ENCODE measurements around the gene AGPS. TPM values are rescaled to one million over a fixed set of nuclear protein-coding genes. Genes with fewer than 3 reads are reported as not detected.
A peak's percentile ranks its signal among the peaks of the same experiment; 100 is the strongest.

AGPS gene
- 45.0 and 62.1 TPM in 2 replicates for polyA plus RNA-seq (2011; rRNA removed)
- polyA plus RNA-seq (2012; cell fraction: cytosol; rRNA removed), result 20.8 and 27.9 TPM in 2 replicates
- 15.6 and 16.1 TPM in 2 replicates for polyA plus RNA-seq (2012; cell fraction: nucleus; rRNA removed)
- 47.6 to 54.7 TPM (median 49.8 TPM) in 3 replicates for polyA plus RNA-seq (2017; fragmentation: RNase III; extraction: RNeasy Plus Mini Kit Qiagen cat#74134 plus additional on column Dnase treatment)
- 15.2 and 17.6 TPM in 2 replicates for polyA minus RNA-seq (2011; rRNA and poly(A)+ RNA removed)

DNA sequence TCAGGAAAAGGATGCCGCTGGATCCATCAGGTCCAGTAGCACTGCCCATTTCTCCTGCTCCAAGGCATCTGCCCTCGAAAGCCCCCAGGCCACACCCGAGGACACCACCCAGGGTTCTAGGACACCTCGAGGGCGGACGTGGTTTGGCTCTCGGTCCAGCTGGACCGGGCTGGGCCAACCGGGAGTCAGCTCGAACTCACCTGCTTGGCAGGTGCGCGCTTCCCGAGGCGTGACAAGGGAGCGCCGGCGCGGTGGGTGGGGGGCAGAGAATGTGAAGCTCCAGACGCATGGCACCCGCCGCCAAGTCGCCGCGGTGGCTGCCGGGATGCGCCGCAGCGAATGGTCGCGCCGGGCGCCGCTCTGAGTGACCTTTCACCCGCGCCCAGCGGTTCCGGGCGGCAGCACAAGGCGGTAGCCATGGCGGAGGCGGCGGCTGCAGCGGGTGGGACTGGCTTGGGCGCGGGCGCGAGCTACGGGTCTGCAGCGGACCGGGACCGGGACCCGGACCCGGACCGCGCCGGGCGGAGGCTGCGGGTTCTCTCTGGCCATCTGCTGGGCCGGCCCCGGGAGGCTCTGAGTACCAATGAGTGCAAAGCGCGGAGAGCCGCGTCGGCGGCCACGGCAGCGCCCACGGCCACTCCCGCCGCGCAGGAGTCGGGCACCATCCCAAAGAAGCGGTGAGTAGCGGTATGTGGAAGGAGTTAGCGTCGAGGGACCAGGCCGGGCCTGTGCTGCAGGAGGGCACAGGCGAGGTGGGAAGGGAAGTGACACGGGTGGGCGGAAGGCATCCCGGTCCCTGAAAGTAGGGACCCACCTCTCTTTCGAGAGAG is at the start of gene AGPS:
AGPS (plus strand) TSS at position 401 of the 830 bp plus-strand sequence; CDS start at position 418, 17 bp downstream.
- DNase-seq (ENCODE audit: low read depth in 1 of 2, low spot score in 1 of 2) (peak; percentile 59 to 80), FAIRE-seq (no peak), ATAC-seq (peak; percentile 91 to 94)
- ChIA-PET POLR2A (interaction anchor here (0.7 to 1.5 kb wide), 4 partner anchors 12 to 247 kb away, joined by 4 to 9 read pairs (median 8); partner anchors contain the start of gene NFE2L2), CTCF (interaction anchor here (0.6 to 2.1 kb wide), 11 partner anchors 9 to 176 kb away, joined by 3 to 11 read pairs (median 4); partner anchors contain the start of gene NFE2L2)
- peak within 1 kb of the TSS; percentile 79 for H3K4me3 ChIP-seq
- H3K4me2 ChIP-seq, result peak within 1 kb of the TSS; percentile 85
- 1% methylated on average over 37 of the region's 83 CpGs for WGBS (ENCODE audit: missing lambda C conversion rate)
- H3K27ac ChIP-seq, result peak within 1 kb of the TSS; percentile 94 to 96
- no peaks in the 10 kb centered on the region for H3K9me3 ChIP-seq
- peaks cover 54% of the 10 kb centered on the region for H3K4me1 ChIP-seq
- TF ChIP-seq, protein P1, sequence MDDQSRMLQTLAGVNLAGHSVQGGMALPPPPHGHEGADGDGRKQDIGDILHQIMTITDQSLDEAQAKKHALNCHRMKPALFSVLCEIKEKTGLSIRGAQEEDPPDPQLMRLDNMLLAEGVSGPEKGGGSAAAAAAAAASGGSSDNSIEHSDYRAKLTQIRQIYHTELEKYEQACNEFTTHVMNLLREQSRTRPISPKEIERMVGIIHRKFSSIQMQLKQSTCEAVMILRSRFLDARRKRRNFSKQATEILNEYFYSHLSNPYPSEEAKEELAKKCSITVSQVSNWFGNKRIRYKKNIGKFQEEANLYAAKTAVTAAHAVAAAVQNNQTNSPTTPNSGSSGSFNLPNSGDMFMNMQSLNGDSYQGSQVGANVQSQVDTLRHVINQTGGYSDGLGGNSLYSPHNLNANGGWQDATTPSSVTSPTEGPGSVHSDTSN (IDR thresholded peaks at IDR 0.05), result no peak
- TF ChIP-seq EHMT2 (IDR thresholded peaks at IDR 0.05; ENCODE audit: low read depth) (no peak), MAFK (IDR thresholded peaks at IDR 0.05; ENCODE audit: partially characterized antibody) (no peak), RCOR1 (IDR thresholded peaks at IDR 0.05; ENCODE audit: low read depth, low read length) (no peak), JUNB (IDR thresholded peaks at IDR 0.05) (no peak), CBX2 (IDR thresholded peaks at IDR 0.05; ENCODE audit: borderline replicate concordance, low read depth) (no peak), RNF2 (IDR thresholded peaks at IDR 0.05; ENCODE audit: borderline replicate concordance, low read depth) (peak; percentile 65; the same call in 1 of the 2 replicates), TP53 (CRISPR knock-in tag; IDR thresholded peaks at IDR 0.05) (peak; percentile 75; the same call in 1 of the 2 replicates), EHF (CRISPR knock-in tag; IDR thresholded peaks at IDR 0.05) (peak; percentile 73; the same call in 1 of the 2 replicates), RAD21 (conservative IDR thresholded peaks at IDR 0.05 in 1 of 2, IDR thresholded peaks at IDR 0.05 in 1 of 2) (no peak), RFX5 (IDR thresholded peaks at IDR 0.05) (no peak), ZFP36 (IDR thresholded peaks at IDR 0.05; ENCODE audit: borderline replicate concordance, partially characterized antibody) (no peak), GATA3 (IDR thresholded peaks at IDR 0.05; ENCODE audit: borderline replicate concordance) (peak; percentile 26; the same call in 1 of the 2 replicates), ZNF302 (CRISPR knock-in tag; IDR thresholded peaks at IDR 0.05) (no peak), ESRRA (IDR thresholded peaks at IDR 0.05; ENCODE audit: borderline replicate concordance, low read length) (no peak), HEYL (CRISPR knock-in tag; IDR thresholded peaks at IDR 0.05) (no peak), KDM1A (IDR thresholded peaks at IDR 0.05; ENCODE audit: low read depth) (no peak), HOXB5 (CRISPR knock-in tag; IDR thresholded peaks at IDR 0.05) (peak; percentile 88), NR3C1 (IDR thresholded peaks at IDR 0.05) (no peak), PHF8 (IDR thresholded peaks at IDR 0.05; ENCODE audit: borderline replicate concordance, low read depth) (peak; percentile 67; the same call in 1 of the 2 replicates), EP300 (IDR thresholded peaks at IDR 0.05) (no peak), POLR2A (IDR thresholded peaks at IDR 0.05; ENCODE audit: low read length) (peak; percentile 70), CBX8 (IDR thresholded peaks at IDR 0.05) (no peak), ZC3H11A (IDR thresholded peaks at IDR 0.05) (no peak), TFCP2L1 (CRISPR knock-in tag; IDR thresholded peaks at IDR 0.05) (no peak), JUN (IDR thresholded peaks at IDR 0.05) (peak; percentile 65 to 91; a peak in 3 of 5 replicates), CHD4 (IDR thresholded peaks at IDR 0.05; ENCODE audit: borderline replicate concordance) (no peak), MYC (IDR thresholded peaks at IDR 0.05; ENCODE audit: borderline replicate concordance, low read length) (peak; percentile 84; the same call in 1 of the 2 replicates), FOSB (CRISPR knock-in tag; IDR thresholded peaks at IDR 0.05) (0 out of 2 replicates have a peak, but pooled peaks have one; percentile 45), NFE2L2 (conservative IDR thresholded peaks at IDR 0.05; ENCODE audit: low read length) (no peak), CEBPB (IDR thresholded peaks at IDR 0.05) (no peak), KDM5A (IDR thresholded peaks at IDR 0.05) (peak; percentile 48; the same call in 1 of the 2 replicates)
- TF ChIP-seq, protein P2, sequence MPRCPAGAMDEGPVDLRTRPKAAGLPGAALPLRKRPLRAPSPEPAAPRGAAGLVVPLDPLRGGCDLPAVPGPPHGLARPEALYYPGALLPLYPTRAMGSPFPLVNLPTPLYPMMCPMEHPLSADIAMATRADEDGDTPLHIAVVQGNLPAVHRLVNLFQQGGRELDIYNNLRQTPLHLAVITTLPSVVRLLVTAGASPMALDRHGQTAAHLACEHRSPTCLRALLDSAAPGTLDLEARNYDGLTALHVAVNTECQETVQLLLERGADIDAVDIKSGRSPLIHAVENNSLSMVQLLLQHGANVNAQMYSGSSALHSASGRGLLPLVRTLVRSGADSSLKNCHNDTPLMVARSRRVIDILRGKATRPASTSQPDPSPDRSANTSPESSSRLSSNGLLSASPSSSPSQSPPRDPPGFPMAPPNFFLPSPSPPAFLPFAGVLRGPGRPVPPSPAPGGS (IDR thresholded peaks at IDR 0.05), result peak; percentile 85; the same call in 2 of the 3 replicates
- TF ChIP-seq, protein P3, sequence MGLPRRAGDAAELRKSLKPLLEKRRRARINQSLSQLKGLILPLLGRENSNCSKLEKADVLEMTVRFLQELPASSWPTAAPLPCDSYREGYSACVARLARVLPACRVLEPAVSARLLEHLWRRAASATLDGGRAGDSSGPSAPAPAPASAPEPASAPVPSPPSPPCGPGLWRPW (IDR thresholded peaks at IDR 0.05), result no peak
- TF ChIP-seq, protein P4, sequence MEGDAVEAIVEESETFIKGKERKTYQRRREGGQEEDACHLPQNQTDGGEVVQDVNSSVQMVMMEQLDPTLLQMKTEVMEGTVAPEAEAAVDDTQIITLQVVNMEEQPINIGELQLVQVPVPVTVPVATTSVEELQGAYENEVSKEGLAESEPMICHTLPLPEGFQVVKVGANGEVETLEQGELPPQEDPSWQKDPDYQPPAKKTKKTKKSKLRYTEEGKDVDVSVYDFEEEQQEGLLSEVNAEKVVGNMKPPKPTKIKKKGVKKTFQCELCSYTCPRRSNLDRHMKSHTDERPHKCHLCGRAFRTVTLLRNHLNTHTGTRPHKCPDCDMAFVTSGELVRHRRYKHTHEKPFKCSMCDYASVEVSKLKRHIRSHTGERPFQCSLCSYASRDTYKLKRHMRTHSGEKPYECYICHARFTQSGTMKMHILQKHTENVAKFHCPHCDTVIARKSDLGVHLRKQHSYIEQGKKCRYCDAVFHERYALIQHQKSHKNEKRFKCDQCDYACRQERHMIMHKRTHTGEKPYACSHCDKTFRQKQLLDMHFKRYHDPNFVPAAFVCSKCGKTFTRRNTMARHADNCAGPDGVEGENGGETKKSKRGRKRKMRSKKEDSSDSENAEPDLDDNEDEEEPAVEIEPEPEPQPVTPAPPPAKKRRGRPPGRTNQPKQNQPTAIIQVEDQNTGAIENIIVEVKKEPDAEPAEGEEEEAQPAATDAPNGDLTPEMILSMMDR (IDR thresholded peaks at IDR 0.05), result no peak
- TF ChIP-seq, protein P5, sequence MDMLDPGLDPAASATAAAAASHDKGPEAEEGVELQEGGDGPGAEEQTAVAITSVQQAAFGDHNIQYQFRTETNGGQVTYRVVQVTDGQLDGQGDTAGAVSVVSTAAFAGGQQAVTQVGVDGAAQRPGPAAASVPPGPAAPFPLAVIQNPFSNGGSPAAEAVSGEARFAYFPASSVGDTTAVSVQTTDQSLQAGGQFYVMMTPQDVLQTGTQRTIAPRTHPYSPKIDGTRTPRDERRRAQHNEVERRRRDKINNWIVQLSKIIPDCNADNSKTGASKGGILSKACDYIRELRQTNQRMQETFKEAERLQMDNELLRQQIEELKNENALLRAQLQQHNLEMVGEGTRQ (IDR thresholded peaks at IDR 0.05), result peak; percentile 35; the same call in 1 of the 2 replicates
